ENCODE measurements around the gene TCEANC. TPM values are rescaled to one million over a fixed set of nuclear protein-coding genes. Genes with fewer than 3 reads are reported as not detected.

The TCEANC gene
- polyA plus RNA-seq (2013, experiment 1 of 2) = 1.9 TPM
- polyA plus RNA-seq (2013, experiment 2 of 2) = 1.9 TPM

- Histone ChIP-seq H3K14ac (ENCODE audit: low read length) (no peak within 1 kb of the TSS), H3K36me3 (replicated peaks in 1 of 2; ENCODE audit: control insufficient read depth in 2 of 2, insufficient read depth in 2 of 2, low read length in 2 of 2) (no peaks in the 10 kb centered on the region), H3K23ac (ENCODE audit: low read depth, low read length, poor library complexity) (no peak within 1 kb of the TSS), H3K27me3 (ENCODE audit: control insufficient read depth in 3 of 3, insufficient read depth in 3 of 3, low read depth in 1 of 3, low read length in 3 of 3) (no peaks in the 10 kb centered on the region), H2AK5ac (ENCODE audit: low read depth, low read length) (no peak within 1 kb of the TSS), H2BK120ac (ENCODE audit: low read depth, low read length) (no peak within 1 kb of the TSS), H3K9ac (ENCODE audit: low read depth, low read length, poor library complexity) (peak within 1 kb of the TSS; percentile 60), H2AFZ (ENCODE audit: low read length) (peak within 1 kb of the TSS; percentile 87), H3K9me3 (replicated peaks in 1 of 2; ENCODE audit: control insufficient read depth in 2 of 2, insufficient read depth in 1 of 2, low read depth in 1 of 2, low read length in 2 of 2) (no peaks in the 10 kb centered on the region), H3K27ac (replicated peaks; ENCODE audit: low read length) (peak within 1 kb of the TSS; percentile 86), H3K4ac (ENCODE audit: low read length) (no peak within 1 kb of the TSS), H4K8ac (ENCODE audit: low read depth, low read length) (no peak within 1 kb of the TSS), H4K91ac (ENCODE audit: low read depth, low read length, poor library complexity) (no peak within 1 kb of the TSS), H2BK12ac (ENCODE audit: low read length) (no peak within 1 kb of the TSS), H2BK15ac (ENCODE audit: low read length) (no peak within 1 kb of the TSS), H3K18ac (ENCODE audit: low read length) (peak within 1 kb of the TSS; percentile 64), H3K79me1 (ENCODE audit: low read depth, low read length) (no peaks in the 10 kb centered on the region), H3K4me1 (ENCODE audit: control insufficient read depth in 2 of 2, insufficient read depth in 1 of 2, low read depth in 1 of 2, low read length in 2 of 2) (peaks cover 0 to 2% of the 10 kb centered on the region in 2 donors), H2BK5ac (ENCODE audit: low read length) (peak within 1 kb of the TSS; percentile 75), H3K4me3 (ENCODE audit: low read length in 2 of 2) (peak within 1 kb of the TSS; percentile 55 to 89), H3K4me2 (ENCODE audit: insufficient read depth, low read length, poor library complexity, severe bottlenecking) (peak within 1 kb of the TSS; percentile 57)
- DNase-seq (ENCODE audit: low spot score) = peak; percentile 82
- WGBS, 2 donors (ENCODE audit: extremely low coverage in 2 of 2, insufficient read length in 2 of 2, insufficient replicate concordance in 1 of 2) = no CpG with 5 or more reads among the region's 54 CpGs
Observed at GRCh38 chrX:13652850-13653693, at the start of gene TCEANC. Gene TCEANC (plus strand): TSS chrX:13653141. CDS start chrX:13662509, 9,368 bp downstream.

- no peak overlapping the region for H2BK5ac ChIP-seq (ENCODE audit: low read length)
- no peak overlapping the region for H2BK12ac ChIP-seq (ENCODE audit: low read length)
- H3K14ac ChIP-seq (ENCODE audit: low read length) = no peak overlapping the region
- peaks cover 0 to 4% of the 10 kb centered on the region in 2 donors for H3K4me1 ChIP-seq (ENCODE audit: control insufficient read depth in 2 of 2, insufficient read depth in 1 of 2, low read depth in 1 of 2, low read length in 2 of 2)
- no peak overlapping the region for H3K23ac ChIP-seq (ENCODE audit: low read depth, low read length, poor library complexity)
- H3K18ac ChIP-seq (ENCODE audit: low read length) = no peak overlapping the region
- no peaks in the 10 kb centered on the region for H3K27me3 ChIP-seq (ENCODE audit: control insufficient read depth in 3 of 3, insufficient read depth in 3 of 3, low read depth in 1 of 3, low read length in 3 of 3)
- H2AK5ac ChIP-seq (ENCODE audit: low read depth, low read length) = no peak overlapping the region
- H3K27ac ChIP-seq (replicated peaks; ENCODE audit: low read length) = no peak overlapping the region
- no peak overlapping the region for H2BK120ac ChIP-seq (ENCODE audit: low read depth, low read length)
- no peak overlapping the region for H4K8ac ChIP-seq (ENCODE audit: low read depth, low read length)
- H2BK15ac ChIP-seq (ENCODE audit: low read length) = no peak overlapping the region
- H2AFZ ChIP-seq (ENCODE audit: low read length) = no peak overlapping the region
- DNase-seq (ENCODE audit: low spot score) = no peak
- no peak overlapping the region for H3K4me2 ChIP-seq (ENCODE audit: insufficient read depth, low read length, poor library complexity, severe bottlenecking)
- H3K36me3 ChIP-seq (replicated peaks in 1 of 2; ENCODE audit: control insufficient read depth in 2 of 2, insufficient read depth in 2 of 2, low read length in 2 of 2) = no peaks in the 10 kb centered on the region
- no peaks in the 10 kb centered on the region for H3K9me3 ChIP-seq (replicated peaks in 1 of 2; ENCODE audit: control insufficient read depth in 2 of 2, insufficient read depth in 1 of 2, low read depth in 1 of 2, low read length in 2 of 2)
- no CpG with 5 or more reads among the region's 1 CpG for WGBS, 2 donors (ENCODE audit: extremely low coverage in 2 of 2, insufficient read length in 2 of 2, insufficient replicate concordance in 1 of 2)
- no peak overlapping the region for H3K4me3 ChIP-seq (ENCODE audit: low read length in 2 of 2)
- no peak overlapping the region for H3K4ac ChIP-seq (ENCODE audit: low read length)
- no peak overlapping the region for H4K91ac ChIP-seq (ENCODE audit: low read depth, low read length, poor library complexity)
- no peaks in the 10 kb centered on the region for H3K79me1 ChIP-seq (ENCODE audit: low read depth, low read length)
- H3K9ac ChIP-seq (ENCODE audit: low read depth, low read length, poor library complexity) = no peak overlapping the region
Observed at GRCh38 chrX:13605611-13606010, 47.3 kb upstream of the TCEANC start.

- no peaks in the 10 kb centered on the region for H3K27me3 ChIP-seq (ENCODE audit: control insufficient read depth in 3 of 3, insufficient read depth in 3 of 3, low read depth in 1 of 3, low read length in 3 of 3)
- H2BK12ac ChIP-seq (ENCODE audit: low read length) = no peak overlapping the region
- no peak overlapping the region for H3K23ac ChIP-seq (ENCODE audit: low read depth, low read length, poor library complexity)
- no peak for DNase-seq (ENCODE audit: low spot score)
- no peak overlapping the region for H3K14ac ChIP-seq (ENCODE audit: low read length)
- H3K4me3 ChIP-seq (ENCODE audit: low read length in 2 of 2) = no peak overlapping the region
- no peaks in the 10 kb centered on the region for H3K79me1 ChIP-seq (ENCODE audit: low read depth, low read length)
- H3K4me1 ChIP-seq (ENCODE audit: control insufficient read depth in 2 of 2, insufficient read depth in 1 of 2, low read depth in 1 of 2, low read length in 2 of 2) = peaks cover 0 to 4% of the 10 kb centered on the region in 2 donors
- H2AFZ ChIP-seq (ENCODE audit: low read length) = no peak overlapping the region
- no CpG with 5 or more reads among the region's 6 CpGs for WGBS, 2 donors (ENCODE audit: extremely low coverage in 2 of 2, insufficient read length in 2 of 2, insufficient replicate concordance in 1 of 2)
- H3K9ac ChIP-seq (ENCODE audit: low read depth, low read length, poor library complexity) = no peak overlapping the region
- no peak overlapping the region for H3K4ac ChIP-seq (ENCODE audit: low read length)
- H3K9me3 ChIP-seq (replicated peaks in 1 of 2; ENCODE audit: control insufficient read depth in 2 of 2, insufficient read depth in 1 of 2, low read depth in 1 of 2, low read length in 2 of 2) = no peaks in the 10 kb centered on the region
- no peak overlapping the region for H2BK15ac ChIP-seq (ENCODE audit: low read length)
- no peak overlapping the region for H4K91ac ChIP-seq (ENCODE audit: low read depth, low read length, poor library complexity)
- H2AK5ac ChIP-seq (ENCODE audit: low read depth, low read length) = no peak overlapping the region
- H3K4me2 ChIP-seq (ENCODE audit: insufficient read depth, low read length, poor library complexity, severe bottlenecking) = no peak overlapping the region
- no peak overlapping the region for H3K27ac ChIP-seq (replicated peaks; ENCODE audit: low read length)
- H3K36me3 ChIP-seq (replicated peaks in 1 of 2; ENCODE audit: control insufficient read depth in 2 of 2, insufficient read depth in 2 of 2, low read length in 2 of 2) = no peaks in the 10 kb centered on the region
- H4K8ac ChIP-seq (ENCODE audit: low read depth, low read length) = no peak overlapping the region
- H2BK120ac ChIP-seq (ENCODE audit: low read depth, low read length) = no peak overlapping the region
- no peak overlapping the region for H3K18ac ChIP-seq (ENCODE audit: low read length)
- H2BK5ac ChIP-seq (ENCODE audit: low read length) = no peak overlapping the region
Observed at GRCh38 chrX:13607331-13607995, 45.5 kb upstream of the TCEANC start.

- Histone ChIP-seq H3K79me1 (ENCODE audit: low read depth, low read length) (no peaks in the 10 kb centered on the region), H4K91ac (ENCODE audit: low read depth, low read length, poor library complexity) (no peak overlapping the region), H3K4ac (ENCODE audit: low read length) (no peak overlapping the region), H3K4me2 (ENCODE audit: insufficient read depth, low read length, poor library complexity, severe bottlenecking) (no peak overlapping the region), H2BK15ac (ENCODE audit: low read length) (no peak overlapping the region), H3K4me1 (ENCODE audit: control insufficient read depth in 2 of 2, insufficient read depth in 1 of 2, low read depth in 1 of 2, low read length in 2 of 2) (peaks cover 0 to 4% of the 10 kb centered on the region in 2 donors), H3K27me3 (ENCODE audit: control insufficient read depth in 3 of 3, insufficient read depth in 3 of 3, low read depth in 1 of 3, low read length in 3 of 3) (no peaks in the 10 kb centered on the region), H3K9me3 (replicated peaks in 1 of 2; ENCODE audit: control insufficient read depth in 2 of 2, insufficient read depth in 1 of 2, low read depth in 1 of 2, low read length in 2 of 2) (no peaks in the 10 kb centered on the region), H2BK12ac (ENCODE audit: low read length) (no peak overlapping the region), H3K23ac (ENCODE audit: low read depth, low read length, poor library complexity) (no peak overlapping the region), H3K9ac (ENCODE audit: low read depth, low read length, poor library complexity) (no peak overlapping the region), H3K18ac (ENCODE audit: low read length) (no peak overlapping the region), H2BK5ac (ENCODE audit: low read length) (no peak overlapping the region), H3K27ac (replicated peaks; ENCODE audit: low read length) (no peak overlapping the region), H2AFZ (ENCODE audit: low read length) (peak overlapping the region; percentile 7), H4K8ac (ENCODE audit: low read depth, low read length) (no peak overlapping the region), H3K14ac (ENCODE audit: low read length) (no peak overlapping the region), H3K36me3 (replicated peaks in 1 of 2; ENCODE audit: control insufficient read depth in 2 of 2, insufficient read depth in 2 of 2, low read length in 2 of 2) (no peaks in the 10 kb centered on the region), H2AK5ac (ENCODE audit: low read depth, low read length) (no peak overlapping the region), H3K4me3 (ENCODE audit: low read length in 2 of 2) (no peak overlapping the region), H2BK120ac (ENCODE audit: low read depth, low read length) (no peak overlapping the region)
- no peak for DNase-seq (ENCODE audit: low spot score)
- WGBS, 2 donors (ENCODE audit: extremely low coverage in 2 of 2, insufficient read length in 2 of 2, insufficient replicate concordance in 1 of 2) = no CpG with 5 or more reads among the region's 2 CpGs
Observed at GRCh38 chrX:13607996-13608365, 45.0 kb upstream of the TCEANC start.

Measured in neuronal stem cell (in vitro differentiated cells).